Measurements from ENCODE around the gene ETFBKMT. TPM values are rescaled to one million over a fixed set of nuclear protein-coding genes. Genes with fewer than 3 reads are reported as not detected.

Gene ETFBKMT
- total RNA-seq, 1 experiment from 2014 or later: 1.7 TPM

- Histone ChIP-seq H4K20me1 (ENCODE audit: insufficient read depth) (no peaks in the 10 kb centered on the region), H3K9me2 (ENCODE audit: insufficient read depth) (no peaks in the 10 kb centered on the region), H3K27ac (ENCODE audit: low read depth, low read length) (no peak overlapping the region), H3K9ac (ENCODE audit: low read length) (no peak overlapping the region), H3K9me3 (ENCODE audit: control insufficient read depth in 1 of 2, insufficient read depth in 1 of 2, low read depth in 1 of 2, low read length in 2 of 2) (no peaks in the 10 kb centered on the region), H3K4me2 (ENCODE audit: low read length) (no peak overlapping the region), H3K4me1 (ENCODE audit: control insufficient read depth in 1 of 2, insufficient read depth in 2 of 2, low read length in 2 of 2) (peaks cover 0 to 4% of the 10 kb centered on the region in 2 experiments; a peak in 1 of 4 replicates), H2AFZ (ENCODE audit: low read depth, low read length, poor library complexity, severe bottlenecking) (no peak overlapping the region), H3K79me2 (ENCODE audit: insufficient read depth, low read length) (no peaks in the 10 kb centered on the region), H3K36me3 (ENCODE audit: control insufficient read depth in 1 of 2, insufficient read depth in 2 of 2, low read length in 2 of 2) (no peaks in the 10 kb centered on the region), H3K4me3 (replicated peaks in 1 of 2; ENCODE audit: low read depth in 1 of 2, low read length in 2 of 2) (no peak overlapping the region), H3K27me3 (ENCODE audit: insufficient read depth, low read length) (no peaks in the 10 kb centered on the region)
- CTCF ChIA-PET: no interaction called here
- intact Hi-C loops (cut with micrococcal nuclease): no loop called here
- BruUV-seq (replicated peaks): no TSS peak
- RAD21 ChIA-PET (ENCODE audit: low non-redundant PET in 1 of 2, low total read pairs in 2 of 2, uncharacterized antibody in 2 of 2, unreplicated experiment in 2 of 2): no interaction called here
- POLR2A ChIA-PET: interaction anchor here (0.7 kb wide), 1 partner anchor 107 kb away, joined by 3 read pairs; no protein-coding TSS in a partner anchor
- TF ChIP-seq EZH2 (IDR thresholded peaks at IDR 0.05): no peak
- no peak for TF ChIP-seq ZBTB33 (IDR thresholded peaks at IDR 0.05; ENCODE audit: extremely low read depth, insufficient replicate concordance, low read length)
- no peak for TF ChIP-seq EGR1 (IDR thresholded peaks at IDR 0.05; ENCODE audit: low read depth)
- TF ChIP-seq POLR2AphosphoS5 (IDR thresholded peaks at IDR 0.05; ENCODE audit: low read depth, low read length): no peak
- no peak for TF ChIP-seq MAX (IDR thresholded peaks at IDR 0.05)
- TF ChIP-seq RAD21 (IDR thresholded peaks at IDR 0.05; ENCODE audit: low read depth): no peak
- TF ChIP-seq EZH2phosphoT487 (IDR thresholded peaks at IDR 0.05; ENCODE audit: borderline replicate concordance): no peak
- no peak for TF ChIP-seq JUND (IDR thresholded peaks at IDR 0.05)
- no peak for TF ChIP-seq ZFX (IDR thresholded peaks at IDR 0.05)
- no peak for TF ChIP-seq ZNF274 (IDR thresholded peaks at IDR 0.05; ENCODE audit: low read depth, low read length)
- no peak for TF ChIP-seq ELF1 (IDR thresholded peaks at IDR 0.05; ENCODE audit: borderline replicate concordance, low read depth)
- TF ChIP-seq SIN3A (IDR thresholded peaks at IDR 0.05; ENCODE audit: low read depth): no peak
- TF ChIP-seq SRF (IDR thresholded peaks at IDR 0.05; ENCODE audit: low read depth): no peak
- no peak for TF ChIP-seq ATF3 (IDR thresholded peaks at IDR 0.05)
- TF ChIP-seq TCF7L2 (IDR thresholded peaks at IDR 0.05; ENCODE audit: borderline replicate concordance, extremely low read depth, insufficient read depth, insufficient read length): no peak
- TF ChIP-seq YY1 (IDR thresholded peaks at IDR 0.05; ENCODE audit: extremely low read depth, insufficient replicate concordance, low read depth, low read length): no peak
- ATAC-seq (no peak), DNase-seq (ENCODE audit: low read depth, low spot score) (no peak)
These were observed 33.1 kb upstream of the ETFBKMT start for GRCh38 chr12:31626270-31626995.

All from HCT116 (cell line).